Heart left ventricle (tissue), 13 donors: Measurements from ENCODE around the gene PRMT7.

Experiments used
- CTCF ChIP-seq, 12 donors: fragments of 200-600 bp; sonication (generic) in 4 of 12; IDR thresholded peaks; one replicate each; pipeline versions ENCODE4 v1.5.0 to v1.8.0; 2018 to 2022; ENCODE audit warnings: antibody characterized with exemption in 12 of 12, mild to moderate bottlenecking in 5 of 12
- POLR2A ChIP-seq, 2 donors: fragments of 450-650 bp; IDR thresholded peaks; one replicate each; pipeline ENCODE4 v1.6.1; 2017; ENCODE audit warnings: antibody characterized with exemption in 2 of 2, mild to moderate bottlenecking in 2 of 2, moderate library complexity in 2 of 2
- donor health status: ischemic (EF 13 %, LVEDD 7.1; RV severe dilation, severe dysfunction).
- donor health status: DM: no; HTN: yes; CAD: no.
- donor health status: DM: no; HTN: no; CAD: no.
- donor health status: ischemic (EF 25% LVEDD 6.9; RV normal size, moderate dysfunction).
- donor health status: ischemic (EF 25% LVEDD 5.7; RV mildly dilated, moderate dysfunction).
- donor health status: ischemic (EF 35%, LVEDD 5.7; RV mildly dilated, moderate dysfunction).
- donor health status: nonischemic (EF 11% LVEDD 7.7; RV severe dilation, severe dysfunction).
- donor health status: DM: yes; HTN: yes; CAD: no.
- donor health status: PGD.
- donor health status: ischemic (EF 29% LVEDD 5.4; RV normal size, mild dysfunction).
- donor health status: nonischemic (EF 23%, LVEDD 6.1; RV moderate dilation, normal function).

- TF ChIP-seq CTCF (IDR thresholded peaks at IDR 0.05) (no peak), POLR2A (IDR thresholded peaks at IDR 0.05) (no peak)
These were observed 21.6 kb upstream of the PRMT7 start for GRCh38 chr16:68289202-68289601.
